HEK293 (cell line): Measurements from ENCODE around the gene SPTBN1.

Experiments used
- CTCF ChIA-PET: fragments of 350-600 bp; formaldehyde crosslinking; extraction: SDS; loops from one replicate; lab custom pipeline; 2021; ENCODE audit warnings: antibody characterized with exemption; lab: Yijun Ruan, JAX
- POLR2A ChIA-PET: fragments of 300-600 bp; formaldehyde crosslinking; extraction: SDS; loops from one replicate; lab custom pipeline; 2020; ENCODE audit warnings: antibody characterized with exemption, inconsistent platforms; lab: Yijun Ruan, JAX
- H3K27ac ChIP-seq: fragments of 200-500 bp; sonication (Bioruptor generic); 2 replicates; pipeline ENCODE4 v1.5.1; 2014; ENCODE audit warnings: low read depth, low read length, control low read depth, inconsistent platforms; ENCODE audit errors: extremely low read depth
- H3K36me3 ChIP-seq, 2 experiments: fragments of 200-500 bp in 1 of 2; sonication (Bioruptor generic) in 1 of 2; 1 replicate in 1 of 2; 2 replicates in 1 of 2; pipeline ENCODE4 v1.5.1; 2014 to 2017; ENCODE audit warnings: inconsistent platforms in 2 of 2, low read length in 2 of 2; ENCODE audit not compliant: control insufficient read depth in 2 of 2, insufficient read depth in 1 of 2
- H3K4me1 ChIP-seq: fragments of 200-500 bp; sonication (Bioruptor generic); 2 replicates; pipeline ENCODE4 v1.5.1; 2014; ENCODE audit warnings: mild to moderate bottlenecking, low read length, inconsistent platforms; ENCODE audit not compliant: control insufficient read depth, insufficient read depth
- H3K4me3 ChIP-seq: 2 replicates; pipeline ENCODE4 v1.5.1; 2011; ENCODE audit warnings: low read depth, mild to moderate bottlenecking, control low read depth, low read length, moderate library complexity
- H3K9me3 ChIP-seq: fragments of 200-500 bp; sonication (Bioruptor generic); 2 replicates; pipeline ENCODE4 v1.5.1; 2014; ENCODE audit warnings: low read depth, low read length, inconsistent platforms; ENCODE audit not compliant: control insufficient read depth, insufficient read depth
- GLI4 ChIP-seq: fragments of 450-650 bp; formaldehyde crosslinking; IDR thresholded peaks from 2 replicates; pipeline ENCODE4 v1.5.1; 2016; ENCODE audit warnings: missing biosample characterization, missing genetic modification characterization
- GLIS2 ChIP-seq: fragments of 450-650 bp; formaldehyde crosslinking; IDR thresholded peaks from 2 replicates; pipeline ENCODE4 v1.5.1; 2016; ENCODE audit warnings: missing biosample characterization, missing genetic modification characterization
- MEIS1 ChIP-seq: sonication (generic); formaldehyde crosslinking; IDR thresholded peaks from 2 replicates; pipeline ENCODE4 v1.8.1; 2022; ENCODE audit warnings: missing genetic modification reagents, mild to moderate bottlenecking, borderline replicate concordance
- ZIC2 ChIP-seq: fragments of 450-650 bp; formaldehyde crosslinking; IDR thresholded peaks from 2 replicates; pipeline ENCODE4 v1.5.1; 2016; ENCODE audit warnings: missing biosample characterization, missing genetic modification characterization
- ZNF140 ChIP-seq: fragments of 450-650 bp; formaldehyde crosslinking; IDR thresholded peaks from 2 replicates; pipeline ENCODE4 v1.5.1; 2016; ENCODE audit warnings: missing biosample characterization, missing genetic modification characterization
- ZNF214 ChIP-seq: fragments of 450-650 bp; formaldehyde crosslinking; IDR thresholded peaks from 2 replicates; pipeline ENCODE4 v1.5.1; 2017; ENCODE audit warnings: missing biosample characterization, mild to moderate bottlenecking, missing genetic modification characterization, borderline replicate concordance
- ZNF223 ChIP-seq: fragments of 450-650 bp; formaldehyde crosslinking; IDR thresholded peaks from 2 replicates; pipeline ENCODE4 v1.5.1; 2016; ENCODE audit warnings: missing biosample characterization, missing genetic modification characterization
- ZNF37A ChIP-seq: fragments of 450-650 bp; IDR thresholded peaks from 2 replicates; pipeline ENCODE4 v1.5.1; 2018; ENCODE audit warnings: missing biosample characterization, missing genetic modification characterization
- ZNF423 ChIP-seq: fragments of 450-650 bp; formaldehyde crosslinking; IDR thresholded peaks from 2 replicates; pipeline ENCODE4 v1.5.1; 2016; ENCODE audit warnings: missing biosample characterization, missing genetic modification characterization
- ZNF510 ChIP-seq: fragments of 450-650 bp; formaldehyde crosslinking; IDR thresholded peaks from 2 replicates; pipeline ENCODE4 v1.5.1; 2018; ENCODE audit warnings: mild to moderate bottlenecking, missing genetic modification characterization, missing biosample characterization; ENCODE audit not compliant: insufficient replicate concordance
- ZNF660 ChIP-seq: fragments of 450-650 bp; IDR thresholded peaks from 2 replicates; pipeline ENCODE4 v1.5.1; 2018; ENCODE audit warnings: missing biosample characterization, mild to moderate bottlenecking, missing genetic modification characterization
- ZNF664 ChIP-seq: fragments of 450-650 bp; formaldehyde crosslinking; IDR thresholded peaks from 2 replicates; pipeline ENCODE4 v1.5.1; 2016; ENCODE audit warnings: missing biosample characterization, missing genetic modification characterization
- ZNF707 ChIP-seq: fragments of 450-650 bp; formaldehyde crosslinking; IDR thresholded peaks from 2 replicates; pipeline ENCODE4 v1.5.1; 2016; ENCODE audit warnings: missing biosample characterization, missing genetic modification characterization
- ZXDB ChIP-seq: fragments of 450-650 bp; formaldehyde crosslinking; IDR thresholded peaks from 2 replicates; pipeline ENCODE4 v1.5.1; 2016; ENCODE audit warnings: missing biosample characterization, missing genetic modification characterization
- TF ChIP-seq, protein P1 (sequence below): fragments of 450-650 bp; formaldehyde crosslinking; IDR thresholded peaks from 2 replicates; pipeline ENCODE4 v1.5.1; 2017; ENCODE audit warnings: missing biosample characterization, missing genetic modification characterization
- TF ChIP-seq, protein P2 (sequence below): fragments of 450-650 bp; formaldehyde crosslinking; IDR thresholded peaks from 2 replicates; pipeline ENCODE4 v1.5.1; 2017; ENCODE audit warnings: missing biosample characterization, missing genetic modification characterization
- TF ChIP-seq, protein P3 (sequence below): fragments of 450-650 bp; formaldehyde crosslinking; IDR thresholded peaks from 2 replicates; pipeline ENCODE4 v1.5.1; 2016; ENCODE audit warnings: missing biosample characterization, missing genetic modification characterization
- TF ChIP-seq, protein P4 (sequence below): fragments of 450-650 bp; formaldehyde crosslinking; IDR thresholded peaks from 2 replicates; pipeline ENCODE4 v1.5.1; 2016; ENCODE audit warnings: missing biosample characterization, missing genetic modification characterization
- TF ChIP-seq, protein P5 (sequence below): fragments of 450-650 bp; formaldehyde crosslinking; IDR thresholded peaks from 2 replicates; pipeline ENCODE4 v1.5.1; 2016; ENCODE audit warnings: missing biosample characterization, missing genetic modification characterization
- TF ChIP-seq, protein P6 (sequence below): fragments of 450-650 bp; formaldehyde crosslinking; IDR thresholded peaks from 2 replicates; pipeline ENCODE4 v1.5.1; 2016; ENCODE audit warnings: missing biosample characterization, missing genetic modification characterization, borderline replicate concordance
- TF ChIP-seq, protein P7 (sequence below): fragments of 450-650 bp; formaldehyde crosslinking; IDR thresholded peaks from 2 replicates; pipeline ENCODE4 v1.5.1; 2016; ENCODE audit warnings: missing biosample characterization, missing genetic modification characterization

SPTBN1 gene

DNA sequence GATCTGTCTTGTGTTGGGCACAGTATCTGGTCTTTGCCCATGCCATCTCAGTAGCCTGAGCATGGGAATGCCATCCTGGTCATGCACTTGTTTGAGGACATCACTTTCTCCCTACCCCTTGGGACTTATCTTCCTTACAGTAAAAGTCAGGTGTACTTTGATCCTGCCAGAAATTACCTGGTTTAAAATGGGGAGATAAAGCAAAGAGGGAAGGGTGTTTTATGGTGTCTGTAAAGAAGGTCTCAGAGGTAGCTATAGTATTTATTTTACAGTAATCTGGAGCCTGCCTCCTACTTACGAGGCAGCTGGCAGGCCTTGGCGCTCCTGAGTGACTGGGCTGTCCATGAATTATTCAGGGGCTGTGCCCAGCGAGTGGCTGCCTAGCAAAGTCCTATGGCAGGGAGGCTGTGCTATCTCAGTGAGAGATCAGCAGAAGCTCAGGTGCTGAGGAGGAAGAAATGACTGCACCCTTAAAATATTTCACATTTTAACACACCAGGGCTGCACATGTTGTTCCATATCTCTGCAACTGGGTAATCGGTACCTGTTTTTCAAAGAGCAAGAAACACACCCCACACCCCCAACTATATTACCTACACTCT, 93.9 kb downstream of the SPTBN1 start (continued):
- TF ChIP-seq ZXDB (tag by site-specific recombination) (no peak), ZNF214 (tag by site-specific recombination) (no peak), ZIC2 (no peak), ZNF140 (tag by site-specific recombination) (no peak), GLI4 (tag by site-specific recombination) (no peak), ZNF510 (tag by site-specific recombination) (no peak)
- TF ChIP-seq, protein P1, sequence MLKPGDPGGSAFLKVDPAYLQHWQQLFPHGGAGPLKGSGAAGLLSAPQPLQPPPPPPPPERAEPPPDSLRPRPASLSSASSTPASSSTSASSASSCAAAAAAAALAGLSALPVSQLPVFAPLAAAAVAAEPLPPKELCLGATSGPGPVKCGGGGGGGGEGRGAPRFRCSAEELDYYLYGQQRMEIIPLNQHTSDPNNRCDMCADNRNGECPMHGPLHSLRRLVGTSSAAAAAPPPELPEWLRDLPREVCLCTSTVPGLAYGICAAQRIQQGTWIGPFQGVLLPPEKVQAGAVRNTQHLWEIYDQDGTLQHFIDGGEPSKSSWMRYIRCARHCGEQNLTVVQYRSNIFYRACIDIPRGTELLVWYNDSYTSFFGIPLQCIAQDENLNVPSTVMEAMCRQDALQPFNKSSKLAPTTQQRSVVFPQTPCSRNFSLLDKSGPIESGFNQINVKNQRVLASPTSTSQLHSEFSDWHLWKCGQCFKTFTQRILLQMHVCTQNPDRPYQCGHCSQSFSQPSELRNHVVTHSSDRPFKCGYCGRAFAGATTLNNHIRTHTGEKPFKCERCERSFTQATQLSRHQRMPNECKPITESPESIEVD = no peak
- TF ChIP-seq, protein P2, sequence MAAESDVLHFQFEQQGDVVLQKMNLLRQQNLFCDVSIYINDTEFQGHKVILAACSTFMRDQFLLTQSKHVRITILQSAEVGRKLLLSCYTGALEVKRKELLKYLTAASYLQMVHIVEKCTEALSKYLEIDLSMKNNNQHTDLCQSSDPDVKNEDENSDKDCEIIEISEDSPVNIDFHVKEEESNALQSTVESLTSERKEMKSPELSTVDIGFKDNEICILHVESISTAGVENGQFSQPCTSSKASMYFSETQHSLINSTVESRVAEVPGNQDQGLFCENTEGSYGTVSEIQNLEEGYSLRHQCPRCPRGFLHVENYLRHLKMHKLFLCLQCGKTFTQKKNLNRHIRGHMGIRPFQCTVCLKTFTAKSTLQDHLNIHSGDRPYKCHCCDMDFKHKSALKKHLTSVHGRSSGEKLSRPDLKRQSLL (tag by site-specific recombination) = no peak
- TF ChIP-seq, protein P3, sequence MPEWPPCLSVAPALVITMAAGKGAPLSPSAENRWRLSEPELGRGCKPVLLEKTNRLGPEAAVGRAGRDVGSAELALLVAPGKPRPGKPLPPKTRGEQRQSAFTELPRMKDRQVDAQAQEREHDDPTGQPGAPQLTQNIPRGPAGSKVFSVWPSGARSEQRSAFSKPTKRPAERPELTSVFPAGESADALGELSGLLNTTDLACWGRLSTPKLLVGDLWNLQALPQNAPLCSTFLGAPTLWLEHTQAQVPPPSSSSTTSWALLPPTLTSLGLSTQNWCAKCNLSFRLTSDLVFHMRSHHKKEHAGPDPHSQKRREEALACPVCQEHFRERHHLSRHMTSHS (tag by site-specific recombination) = no peak
- TF ChIP-seq, protein P4, sequence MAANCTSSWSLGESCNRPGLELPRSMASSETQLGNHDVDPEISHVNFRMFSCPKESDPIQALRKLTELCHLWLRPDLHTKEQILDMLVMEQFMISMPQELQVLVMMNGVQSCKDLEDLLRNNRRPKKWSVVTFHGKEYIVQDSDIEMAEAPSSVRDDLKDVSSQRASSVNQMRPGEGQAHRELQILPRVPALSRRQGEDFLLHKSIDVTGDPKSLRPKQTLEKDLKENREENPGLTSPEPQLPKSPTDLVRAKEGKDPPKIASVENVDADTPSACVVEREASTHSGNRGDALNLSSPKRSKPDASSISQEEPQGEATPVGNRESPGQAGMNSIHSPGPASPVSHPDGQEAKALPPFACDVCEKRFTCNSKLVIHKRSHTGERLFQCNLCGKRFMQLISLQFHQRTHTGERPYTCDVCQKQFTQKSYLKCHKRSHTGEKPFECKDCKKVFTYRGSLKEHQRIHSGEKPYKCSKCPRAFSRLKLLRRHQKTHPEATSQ (tag by site-specific recombination) = no peak

DNA sequence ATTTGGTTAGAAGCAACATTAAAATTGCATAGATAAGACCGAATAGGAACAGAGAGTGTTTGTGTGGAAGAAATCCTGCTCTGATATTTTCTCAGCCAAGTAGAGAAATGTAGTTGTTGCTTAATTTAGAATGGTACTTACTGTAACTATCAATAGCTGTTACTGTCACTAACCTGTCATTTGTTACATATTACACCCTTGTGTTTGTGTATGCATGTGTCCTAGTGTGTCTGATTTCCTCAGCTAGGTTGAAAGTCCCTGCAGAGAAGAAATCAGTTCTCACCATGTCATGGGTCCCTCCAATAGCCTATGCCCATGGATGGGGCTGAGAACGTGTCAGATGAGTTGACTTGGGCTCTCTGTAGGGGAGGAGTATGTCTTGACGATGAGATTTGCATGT, 94.4 kb downstream of the SPTBN1 start:
- POLR2A ChIA-PET = interaction anchor here (0.5 kb wide), 1 partner anchor 500 kb away, joined by 3 read pairs; the partner anchor contains the start of gene RTN4
- peaks cover 11% of the 10 kb centered on the region; the same call in 1 of the 2 replicates for H3K4me1 ChIP-seq
- H3K36me3 ChIP-seq = no peaks in the 10 kb centered on the region
- H3K4me3 ChIP-seq = no peak overlapping the region
- no peak overlapping the region for H3K27ac ChIP-seq
- H3K9me3 ChIP-seq = no peaks in the 10 kb centered on the region
- CTCF ChIA-PET = interaction anchor here (1.1 kb wide), 1 partner anchor 173 kb away, joined by 3 read pairs; the partner anchor contains the start of gene EML6
- TF ChIP-seq, protein P5, sequence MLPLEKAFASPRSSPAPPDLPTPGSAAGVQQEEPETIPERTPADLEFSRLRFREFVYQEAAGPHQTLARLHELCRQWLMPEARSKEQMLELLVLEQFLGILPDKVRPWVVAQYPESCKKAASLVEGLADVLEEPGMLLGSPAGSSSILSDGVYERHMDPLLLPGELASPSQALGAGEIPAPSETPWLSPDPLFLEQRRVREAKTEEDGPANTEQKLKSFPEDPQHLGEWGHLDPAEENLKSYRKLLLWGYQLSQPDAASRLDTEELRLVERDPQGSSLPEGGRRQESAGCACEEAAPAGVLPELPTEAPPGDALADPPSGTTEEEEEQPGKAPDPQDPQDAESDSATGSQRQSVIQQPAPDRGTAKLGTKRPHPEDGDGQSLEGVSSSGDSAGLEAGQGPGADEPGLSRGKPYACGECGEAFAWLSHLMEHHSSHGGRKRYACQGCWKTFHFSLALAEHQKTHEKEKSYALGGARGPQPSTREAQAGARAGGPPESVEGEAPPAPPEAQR (tag by site-specific recombination) = no peak
- TF ChIP-seq ZNF664 (no peak), ZNF37A (tag by site-specific recombination) (no peak), ZNF223 (no peak), ZNF660 (tag by site-specific recombination) (no peak), ZNF707 (tag by site-specific recombination) (no peak), MEIS1 (CRISPR knock-in tag) (no peak), GLIS2 (tag by site-specific recombination) (no peak), ZNF423 (tag by site-specific recombination) (no peak), ZNF140 (tag by site-specific recombination) (no peak)
- TF ChIP-seq, protein P6, sequence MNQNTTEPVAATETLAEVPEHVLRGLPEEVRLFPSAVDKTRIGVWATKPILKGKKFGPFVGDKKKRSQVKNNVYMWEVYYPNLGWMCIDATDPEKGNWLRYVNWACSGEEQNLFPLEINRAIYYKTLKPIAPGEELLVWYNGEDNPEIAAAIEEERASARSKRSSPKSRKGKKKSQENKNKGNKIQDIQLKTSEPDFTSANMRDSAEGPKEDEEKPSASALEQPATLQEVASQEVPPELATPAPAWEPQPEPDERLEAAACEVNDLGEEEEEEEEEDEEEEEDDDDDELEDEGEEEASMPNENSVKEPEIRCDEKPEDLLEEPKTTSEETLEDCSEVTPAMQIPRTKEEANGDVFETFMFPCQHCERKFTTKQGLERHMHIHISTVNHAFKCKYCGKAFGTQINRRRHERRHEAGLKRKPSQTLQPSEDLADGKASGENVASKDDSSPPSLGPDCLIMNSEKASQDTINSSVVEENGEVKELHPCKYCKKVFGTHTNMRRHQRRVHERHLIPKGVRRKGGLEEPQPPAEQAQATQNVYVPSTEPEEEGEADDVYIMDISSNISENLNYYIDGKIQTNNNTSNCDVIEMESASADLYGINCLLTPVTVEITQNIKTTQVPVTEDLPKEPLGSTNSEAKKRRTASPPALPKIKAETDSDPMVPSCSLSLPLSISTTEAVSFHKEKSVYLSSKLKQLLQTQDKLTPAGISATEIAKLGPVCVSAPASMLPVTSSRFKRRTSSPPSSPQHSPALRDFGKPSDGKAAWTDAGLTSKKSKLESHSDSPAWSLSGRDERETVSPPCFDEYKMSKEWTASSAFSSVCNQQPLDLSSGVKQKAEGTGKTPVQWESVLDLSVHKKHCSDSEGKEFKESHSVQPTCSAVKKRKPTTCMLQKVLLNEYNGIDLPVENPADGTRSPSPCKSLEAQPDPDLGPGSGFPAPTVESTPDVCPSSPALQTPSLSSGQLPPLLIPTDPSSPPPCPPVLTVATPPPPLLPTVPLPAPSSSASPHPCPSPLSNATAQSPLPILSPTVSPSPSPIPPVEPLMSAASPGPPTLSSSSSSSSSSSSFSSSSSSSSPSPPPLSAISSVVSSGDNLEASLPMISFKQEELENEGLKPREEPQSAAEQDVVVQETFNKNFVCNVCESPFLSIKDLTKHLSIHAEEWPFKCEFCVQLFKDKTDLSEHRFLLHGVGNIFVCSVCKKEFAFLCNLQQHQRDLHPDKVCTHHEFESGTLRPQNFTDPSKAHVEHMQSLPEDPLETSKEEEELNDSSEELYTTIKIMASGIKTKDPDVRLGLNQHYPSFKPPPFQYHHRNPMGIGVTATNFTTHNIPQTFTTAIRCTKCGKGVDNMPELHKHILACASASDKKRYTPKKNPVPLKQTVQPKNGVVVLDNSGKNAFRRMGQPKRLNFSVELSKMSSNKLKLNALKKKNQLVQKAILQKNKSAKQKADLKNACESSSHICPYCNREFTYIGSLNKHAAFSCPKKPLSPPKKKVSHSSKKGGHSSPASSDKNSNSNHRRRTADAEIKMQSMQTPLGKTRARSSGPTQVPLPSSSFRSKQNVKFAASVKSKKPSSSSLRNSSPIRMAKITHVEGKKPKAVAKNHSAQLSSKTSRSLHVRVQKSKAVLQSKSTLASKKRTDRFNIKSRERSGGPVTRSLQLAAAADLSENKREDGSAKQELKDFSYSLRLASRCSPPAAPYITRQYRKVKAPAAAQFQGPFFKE (tag by site-specific recombination) = no peak
- TF ChIP-seq, protein P7, sequence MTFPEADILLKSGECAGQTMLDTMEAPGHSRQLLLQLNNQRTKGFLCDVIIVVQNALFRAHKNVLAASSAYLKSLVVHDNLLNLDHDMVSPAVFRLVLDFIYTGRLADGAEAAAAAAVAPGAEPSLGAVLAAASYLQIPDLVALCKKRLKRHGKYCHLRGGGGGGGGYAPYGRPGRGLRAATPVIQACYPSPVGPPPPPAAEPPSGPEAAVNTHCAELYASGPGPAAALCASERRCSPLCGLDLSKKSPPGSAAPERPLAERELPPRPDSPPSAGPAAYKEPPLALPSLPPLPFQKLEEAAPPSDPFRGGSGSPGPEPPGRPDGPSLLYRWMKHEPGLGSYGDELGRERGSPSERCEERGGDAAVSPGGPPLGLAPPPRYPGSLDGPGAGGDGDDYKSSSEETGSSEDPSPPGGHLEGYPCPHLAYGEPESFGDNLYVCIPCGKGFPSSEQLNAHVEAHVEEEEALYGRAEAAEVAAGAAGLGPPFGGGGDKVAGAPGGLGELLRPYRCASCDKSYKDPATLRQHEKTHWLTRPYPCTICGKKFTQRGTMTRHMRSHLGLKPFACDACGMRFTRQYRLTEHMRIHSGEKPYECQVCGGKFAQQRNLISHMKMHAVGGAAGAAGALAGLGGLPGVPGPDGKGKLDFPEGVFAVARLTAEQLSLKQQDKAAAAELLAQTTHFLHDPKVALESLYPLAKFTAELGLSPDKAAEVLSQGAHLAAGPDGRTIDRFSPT = no peak
